ENCODE results near the gene ROCK2. TPM values are rescaled to one million over a fixed set of nuclear protein-coding genes. Genes with fewer than 3 reads are reported as not detected.

Gene ROCK2
- total RNA-seq, 4 donors from 2014 or later: 42.0 to 85.4 (median 70.7) TPM

GRCh38 chr2:11327871-11328270 is 16.6 kb downstream of the ROCK2 start:
- Histone ChIP-seq H3K27me3 (no peaks in the 10 kb centered on the region), H3K4me3 (no peak overlapping the region), H3K9me3 (no peaks in the 10 kb centered on the region), H3K27ac (peak overlapping the region in 2 of 4 donors; percentile 39 to 46), H3K36me3 (no peaks in the 10 kb centered on the region), H3K4me1 (peaks cover 51 to 73% of the 10 kb centered on the region in 2 donors)
- TF ChIP-seq CTCF (IDR thresholded peaks at IDR 0.05 in 4 of 5, conservative IDR thresholded peaks at IDR 0.05 in 1 of 5): no peak
- no peak for TF ChIP-seq POLR2A (IDR thresholded peaks at IDR 0.05)
- DNase-seq: no peak
- in situ Hi-C loops (cut with MboI; ENCODE audit: low sequenced_read_pairs in 4 of 4) (no loop called here), intact Hi-C loops (cut with DNase I; ENCODE audit: low total_unique reads) (no loop called here)
- ATAC-seq: no peak

DNA sequence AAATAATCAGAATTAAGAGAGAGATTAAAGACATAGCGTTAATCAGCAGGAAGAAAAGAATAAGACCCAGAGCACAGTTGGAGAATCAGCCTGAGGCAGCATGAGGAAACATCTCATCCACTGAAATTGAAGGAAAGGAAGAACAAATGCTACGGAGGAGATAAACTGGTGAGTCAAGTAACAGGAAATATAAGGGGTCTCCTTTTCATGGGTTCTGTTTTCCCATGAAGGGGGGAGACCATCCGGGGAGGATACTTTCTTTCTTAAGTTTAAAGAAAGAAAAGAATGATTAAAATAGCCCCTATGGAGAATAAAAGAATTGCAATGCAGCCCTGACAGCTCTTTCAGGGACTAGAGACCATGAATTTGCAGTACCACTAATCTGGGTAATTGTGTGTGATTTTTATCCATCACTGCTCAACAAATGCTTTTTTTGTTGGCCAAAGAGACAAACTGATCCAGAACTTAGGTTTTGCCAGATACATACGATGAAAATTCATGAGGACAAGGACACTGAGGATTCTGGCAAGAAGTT is 17.7 kb downstream of the ROCK2 start:
- H3K27me3 ChIP-seq: no peaks in the 10 kb centered on the region
- peak overlapping the region in 3 of 4 donors; percentile 2 to 46 (median 21) for H3K27ac ChIP-seq
- no peaks in the 10 kb centered on the region for H3K36me3 ChIP-seq
- DNase-seq (no peak), ATAC-seq (no peak)
- TF ChIP-seq CTCF (IDR thresholded peaks at IDR 0.05 in 4 of 5, conservative IDR thresholded peaks at IDR 0.05 in 1 of 5) (no peak), POLR2A (IDR thresholded peaks at IDR 0.05) (no peak)
- in situ Hi-C loops (cut with MboI; ENCODE audit: low sequenced_read_pairs in 4 of 4) (no loop called here), intact Hi-C loops (cut with DNase I; ENCODE audit: low total_unique reads) (no loop called here)
- no peaks in the 10 kb centered on the region for H3K9me3 ChIP-seq
- H3K4me1 ChIP-seq: peaks cover 52 to 73% of the 10 kb centered on the region in 2 donors
- no peak overlapping the region for H3K4me3 ChIP-seq

DNA sequence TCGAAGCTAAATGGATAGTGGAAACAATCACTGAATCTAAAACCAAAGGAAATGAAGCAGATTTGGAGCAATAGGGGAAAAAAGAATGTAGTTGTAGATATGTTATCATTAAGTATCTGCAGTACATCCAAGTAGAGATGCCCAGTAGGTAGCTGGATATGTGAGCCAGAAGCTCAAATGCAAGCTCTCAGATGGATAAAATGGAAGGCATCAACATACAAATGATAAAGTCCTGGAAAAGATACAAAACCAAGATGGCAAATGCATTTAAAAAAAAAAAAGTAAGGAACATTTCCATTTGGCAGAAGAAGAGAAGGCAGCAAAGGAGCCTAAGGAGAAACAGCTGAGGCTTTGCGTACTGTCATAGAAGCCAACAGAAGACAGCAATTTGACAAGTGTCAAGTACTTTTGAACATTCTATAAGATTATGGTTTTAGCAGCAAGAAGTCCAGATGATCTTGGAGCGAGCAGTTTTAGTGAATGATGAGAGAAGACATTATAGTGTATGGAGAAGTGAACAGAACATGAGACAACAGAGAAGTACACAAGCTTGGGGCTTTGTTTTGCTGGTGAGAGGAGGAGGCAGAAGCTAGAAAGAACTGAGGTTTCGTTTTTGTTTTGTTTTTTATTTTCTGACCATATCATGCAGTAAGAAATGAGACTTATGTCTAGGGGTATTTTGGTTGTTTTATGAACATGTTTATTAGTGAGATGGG is 18.3 kb downstream of the ROCK2 start:
- Histone ChIP-seq H3K4me1 (peaks cover 53 to 76% of the 10 kb centered on the region in 2 donors), H3K27ac (peak overlapping the region in 3 of 4 donors; percentile 2 to 46 (median 21)), H3K4me3 (no peak overlapping the region), H3K9me3 (no peaks in the 10 kb centered on the region), H3K27me3 (no peaks in the 10 kb centered on the region), H3K36me3 (no peaks in the 10 kb centered on the region)
- TF ChIP-seq CTCF (IDR thresholded peaks at IDR 0.05 in 4 of 5, conservative IDR thresholded peaks at IDR 0.05 in 1 of 5) (no peak), POLR2A (IDR thresholded peaks at IDR 0.05) (no peak)
- intact Hi-C loops (cut with DNase I; ENCODE audit: low total_unique reads): no loop called here
- ATAC-seq (no peak), DNase-seq (no peak)
- in situ Hi-C loops (cut with MboI; ENCODE audit: low sequenced_read_pairs in 4 of 4): no loop called here

- intact Hi-C loops (cut with DNase I; ENCODE audit: low total_unique reads): no loop called here
- in situ Hi-C loops (cut with MboI; ENCODE audit: low sequenced_read_pairs in 4 of 4): no loop called here
- ATAC-seq (no peak), DNase-seq (no peak)
- H3K27ac ChIP-seq: peak overlapping the region; percentile 46 to 61 (median 52)
- no peaks in the 10 kb centered on the region for H3K36me3 ChIP-seq
- TF ChIP-seq CTCF (IDR thresholded peaks at IDR 0.05 in 4 of 5, conservative IDR thresholded peaks at IDR 0.05 in 1 of 5) (no peak), POLR2A (IDR thresholded peaks at IDR 0.05) (no peak)
- no peaks in the 10 kb centered on the region for H3K27me3 ChIP-seq
- H3K4me3 ChIP-seq: no peak overlapping the region
- no peaks in the 10 kb centered on the region for H3K9me3 ChIP-seq
- H3K4me1 ChIP-seq: peaks cover 54 to 60% of the 10 kb centered on the region in 2 donors
Observed at GRCh38 chr2:11321847-11322246, 22.6 kb downstream of the ROCK2 start.
